ENCODE measurements around the gene TLCD5.

The TLCD5 gene

GRCh38 chr11:120346233-120346632 is 21.1 kb downstream of the TLCD5 start:
- no peak for DNase-seq (ENCODE audit: low spot score)

GRCh38 chr11:120350637-120351036 is 25.5 kb downstream of the TLCD5 start:
- Histone ChIP-seq H2AK5ac (ENCODE audit: low read depth, low read length) (no peak overlapping the region), H3K27ac (replicated peaks; ENCODE audit: low read length) (no peak overlapping the region), H3K4me2 (ENCODE audit: insufficient read depth, low read length, poor library complexity, severe bottlenecking) (no peak overlapping the region), H3K18ac (ENCODE audit: low read length) (no peak overlapping the region), H4K8ac (ENCODE audit: low read depth, low read length) (no peak overlapping the region), H3K36me3 (replicated peaks in 1 of 2; ENCODE audit: control insufficient read depth in 2 of 2, insufficient read depth in 2 of 2, low read length in 2 of 2) (peaks cover 0 to 7% of the 10 kb centered on the region in 2 donors), H4K91ac (ENCODE audit: low read depth, low read length, poor library complexity) (no peak overlapping the region), H3K14ac (ENCODE audit: low read length) (no peak overlapping the region), H3K27me3 (ENCODE audit: control insufficient read depth in 3 of 3, insufficient read depth in 3 of 3, low read depth in 1 of 3, low read length in 3 of 3) (no peaks in the 10 kb centered on the region), H3K4me3 (ENCODE audit: low read length in 2 of 2) (no peak overlapping the region), H2AFZ (ENCODE audit: low read length) (no peak overlapping the region), H3K4me1 (ENCODE audit: control insufficient read depth in 2 of 2, insufficient read depth in 1 of 2, low read depth in 1 of 2, low read length in 2 of 2) (peaks cover 0 to 2% of the 10 kb centered on the region in 2 donors), H2BK5ac (ENCODE audit: low read length) (no peak overlapping the region), H3K4ac (ENCODE audit: low read length) (no peak overlapping the region), H3K9me3 (replicated peaks in 1 of 2; ENCODE audit: control insufficient read depth in 2 of 2, insufficient read depth in 1 of 2, low read depth in 1 of 2, low read length in 2 of 2) (peaks cover 0 to 5% of the 10 kb centered on the region in 2 donors), H2BK12ac (ENCODE audit: low read length) (no peak overlapping the region), H3K79me1 (ENCODE audit: low read depth, low read length) (no peaks in the 10 kb centered on the region), H2BK120ac (ENCODE audit: low read depth, low read length) (no peak overlapping the region), H3K23ac (ENCODE audit: low read depth, low read length, poor library complexity) (no peak overlapping the region), H2BK15ac (ENCODE audit: low read length) (no peak overlapping the region), H3K9ac (ENCODE audit: low read depth, low read length, poor library complexity) (no peak overlapping the region)
- DNase-seq (ENCODE audit: low spot score) = no peak

More at GRCh38 chr11:120346233-120346632, 21.1 kb downstream of the TLCD5 start:
- no peak overlapping the region for H3K23ac ChIP-seq (ENCODE audit: low read depth, low read length, poor library complexity)
- no peaks in the 10 kb centered on the region for H3K79me1 ChIP-seq (ENCODE audit: low read depth, low read length)
- peaks cover 0 to 15% of the 10 kb centered on the region in 2 donors for H3K9me3 ChIP-seq (replicated peaks in 1 of 2; ENCODE audit: control insufficient read depth in 2 of 2, insufficient read depth in 1 of 2, low read depth in 1 of 2, low read length in 2 of 2)
- no peak overlapping the region for H3K4me3 ChIP-seq (ENCODE audit: low read length in 2 of 2)
- H3K4ac ChIP-seq (ENCODE audit: low read length) = no peak overlapping the region
- no peak overlapping the region for H3K9ac ChIP-seq (ENCODE audit: low read depth, low read length, poor library complexity)
- WGBS, 2 donors (ENCODE audit: extremely low coverage in 2 of 2, insufficient read length in 2 of 2, insufficient replicate concordance in 1 of 2) = no CpG with 5 or more reads among the region's 1 CpG
- no peak overlapping the region for H3K27ac ChIP-seq (replicated peaks; ENCODE audit: low read length)
- no peak overlapping the region for H3K14ac ChIP-seq (ENCODE audit: low read length)
- H3K4me1 ChIP-seq (ENCODE audit: control insufficient read depth in 2 of 2, insufficient read depth in 1 of 2, low read depth in 1 of 2, low read length in 2 of 2) = peaks cover 0 to 2% of the 10 kb centered on the region in 2 donors
- no peak overlapping the region for H3K4me2 ChIP-seq (ENCODE audit: insufficient read depth, low read length, poor library complexity, severe bottlenecking)
- no peak overlapping the region for H2BK15ac ChIP-seq (ENCODE audit: low read length)
- H2BK5ac ChIP-seq (ENCODE audit: low read length) = no peak overlapping the region
- H2AFZ ChIP-seq (ENCODE audit: low read length) = no peak overlapping the region
- H2AK5ac ChIP-seq (ENCODE audit: low read depth, low read length) = no peak overlapping the region
- no peaks in the 10 kb centered on the region for H3K36me3 ChIP-seq (replicated peaks in 1 of 2; ENCODE audit: control insufficient read depth in 2 of 2, insufficient read depth in 2 of 2, low read length in 2 of 2)
- H2BK120ac ChIP-seq (ENCODE audit: low read depth, low read length) = no peak overlapping the region
- H3K27me3 ChIP-seq (ENCODE audit: control insufficient read depth in 3 of 3, insufficient read depth in 3 of 3, low read depth in 1 of 3, low read length in 3 of 3) = no peaks in the 10 kb centered on the region
- H4K8ac ChIP-seq (ENCODE audit: low read depth, low read length) = no peak overlapping the region
- no peak overlapping the region for H3K18ac ChIP-seq (ENCODE audit: low read length)
- no peak overlapping the region for H2BK12ac ChIP-seq (ENCODE audit: low read length)
- H4K91ac ChIP-seq (ENCODE audit: low read depth, low read length, poor library complexity) = no peak overlapping the region

- Histone ChIP-seq H3K9me3 (replicated peaks in 1 of 2; ENCODE audit: control insufficient read depth in 2 of 2, insufficient read depth in 1 of 2, low read depth in 1 of 2, low read length in 2 of 2) (peaks cover 0 to 5% of the 10 kb centered on the region in 2 donors), H2BK5ac (ENCODE audit: low read length) (no peak overlapping the region), H2BK12ac (ENCODE audit: low read length) (no peak overlapping the region), H3K4me1 (ENCODE audit: control insufficient read depth in 2 of 2, insufficient read depth in 1 of 2, low read depth in 1 of 2, low read length in 2 of 2) (no peaks in the 10 kb centered on the region), H3K4me2 (ENCODE audit: insufficient read depth, low read length, poor library complexity, severe bottlenecking) (no peak overlapping the region), H2BK15ac (ENCODE audit: low read length) (no peak overlapping the region), H2AK5ac (ENCODE audit: low read depth, low read length) (no peak overlapping the region), H3K27me3 (ENCODE audit: control insufficient read depth in 3 of 3, insufficient read depth in 3 of 3, low read depth in 1 of 3, low read length in 3 of 3) (no peaks in the 10 kb centered on the region), H2BK120ac (ENCODE audit: low read depth, low read length) (no peak overlapping the region), H3K23ac (ENCODE audit: low read depth, low read length, poor library complexity) (no peak overlapping the region), H3K9ac (ENCODE audit: low read depth, low read length, poor library complexity) (no peak overlapping the region), H3K4ac (ENCODE audit: low read length) (no peak overlapping the region), H3K27ac (replicated peaks; ENCODE audit: low read length) (no peak overlapping the region), H3K79me1 (ENCODE audit: low read depth, low read length) (no peaks in the 10 kb centered on the region), H2AFZ (ENCODE audit: low read length) (no peak overlapping the region), H4K91ac (ENCODE audit: low read depth, low read length, poor library complexity) (no peak overlapping the region), H3K36me3 (replicated peaks in 1 of 2; ENCODE audit: control insufficient read depth in 2 of 2, insufficient read depth in 2 of 2, low read length in 2 of 2) (peaks cover 0 to 9% of the 10 kb centered on the region in 2 donors), H3K18ac (ENCODE audit: low read length) (no peak overlapping the region), H4K8ac (ENCODE audit: low read depth, low read length) (no peak overlapping the region), H3K14ac (ENCODE audit: low read length) (no peak overlapping the region), H3K4me3 (ENCODE audit: low read length in 2 of 2) (no peak overlapping the region)
- DNase-seq (ENCODE audit: low spot score) = no peak
- WGBS, 2 donors (ENCODE audit: extremely low coverage in 2 of 2, insufficient read length in 2 of 2, insufficient replicate concordance in 1 of 2) = no CpG with 5 or more reads among the region's 6 CpGs
Observed at GRCh38 chr11:120352405-120352804, 27.3 kb downstream of the TLCD5 start.

- Histone ChIP-seq H4K91ac (ENCODE audit: low read depth, low read length, poor library complexity) (no peak overlapping the region), H2AFZ (ENCODE audit: low read length) (no peak overlapping the region), H2AK5ac (ENCODE audit: low read depth, low read length) (no peak overlapping the region), H3K27ac (replicated peaks; ENCODE audit: low read length) (no peak overlapping the region), H3K4ac (ENCODE audit: low read length) (no peak overlapping the region), H3K27me3 (ENCODE audit: control insufficient read depth in 3 of 3, insufficient read depth in 3 of 3, low read depth in 1 of 3, low read length in 3 of 3) (no peaks in the 10 kb centered on the region), H3K9ac (ENCODE audit: low read depth, low read length, poor library complexity) (no peak overlapping the region), H3K36me3 (replicated peaks in 1 of 2; ENCODE audit: control insufficient read depth in 2 of 2, insufficient read depth in 2 of 2, low read length in 2 of 2) (peaks cover 0 to 9% of the 10 kb centered on the region in 2 donors), H3K18ac (ENCODE audit: low read length) (no peak overlapping the region), H4K8ac (ENCODE audit: low read depth, low read length) (no peak overlapping the region), H3K4me2 (ENCODE audit: insufficient read depth, low read length, poor library complexity, severe bottlenecking) (no peak overlapping the region), H2BK12ac (ENCODE audit: low read length) (no peak overlapping the region), H2BK120ac (ENCODE audit: low read depth, low read length) (no peak overlapping the region), H3K4me3 (ENCODE audit: low read length in 2 of 2) (no peak overlapping the region), H3K79me1 (ENCODE audit: low read depth, low read length) (no peaks in the 10 kb centered on the region), H2BK5ac (ENCODE audit: low read length) (no peak overlapping the region), H3K23ac (ENCODE audit: low read depth, low read length, poor library complexity) (no peak overlapping the region), H3K14ac (ENCODE audit: low read length) (no peak overlapping the region), H2BK15ac (ENCODE audit: low read length) (no peak overlapping the region), H3K9me3 (replicated peaks in 1 of 2; ENCODE audit: control insufficient read depth in 2 of 2, insufficient read depth in 1 of 2, low read depth in 1 of 2, low read length in 2 of 2) (peaks cover 0 to 5% of the 10 kb centered on the region in 2 donors), H3K4me1 (ENCODE audit: control insufficient read depth in 2 of 2, insufficient read depth in 1 of 2, low read depth in 1 of 2, low read length in 2 of 2) (no peaks in the 10 kb centered on the region)
- no peak for DNase-seq (ENCODE audit: low spot score)
- WGBS, 2 donors (ENCODE audit: extremely low coverage in 2 of 2, insufficient read length in 2 of 2, insufficient replicate concordance in 1 of 2) = no CpG with 5 or more reads among the region's 1 CpG
Observed at GRCh38 chr11:120354068-120354467, 29.0 kb downstream of the TLCD5 start.
